Body of pancreas (tissue), 4 donors: ENCODE results near the gene CHRM2. TPM values are rescaled to one million over a fixed set of nuclear protein-coding genes. Genes with fewer than 3 reads are reported as not detected.
"Not testable (repeated sequence)": the region's sequence is repeated elsewhere in the genome, so short reads cannot be mapped to it uniquely, and the experiment has no call there.

Source experiments
- ATAC-seq: fragments of 150-250 bp; one replicate; pipeline ENCODE4 v1.9.1; 2016
- DNase-seq, 4 donors: peaks; one replicate each; pipeline ENCODE4 v3.0.0-alpha.2; 2019
- H3K27ac ChIP-seq, 4 donors: fragments of 200-600 bp; sonication (generic); 1 replicate in 3 of 4; 2 replicates in 1 of 4; pipeline versions ENCODE4 v1.5.1 to v1.6.1; 2016 to 2019; ENCODE audit warnings: mild to moderate bottlenecking in 1 of 4, mixed read lengths in 1 of 4, moderate library complexity in 1 of 4
- H3K27me3 ChIP-seq, 2 donors: fragments of 200-600 bp; sonication (generic); one replicate each; pipeline ENCODE4 v1.6.0; 2016; ENCODE audit warnings: mild to moderate bottlenecking in 1 of 2
- H3K36me3 ChIP-seq, 2 donors: fragments of 200-600 bp; sonication (generic); replicated peaks in 1 of 2; 2 replicates each; pipeline ENCODE4 v1.5.1; 2016; ENCODE audit warnings: low read depth in 2 of 2; ENCODE audit not compliant: insufficient read depth in 1 of 2
- H3K4me1 ChIP-seq: fragments of 200-600 bp; sonication (generic); one replicate; pipeline ENCODE4 v1.6.0; 2016
- H3K4me3 ChIP-seq, 2 donors: fragments of 200-600 bp; sonication (generic); 1 replicate in 1 of 2; 2 replicates in 1 of 2; pipeline ENCODE4 v1.5.1; 2016 to 2019
- H3K9me3 ChIP-seq, 3 donors: fragments of 200-600 bp; sonication (generic); 1 replicate in 2 of 3; 2 replicates in 1 of 3; pipeline ENCODE4 v1.5.1; 2016
- POLR2A ChIP-seq, 3 donors: fragments of 450-650 bp; IDR thresholded peaks; one replicate each; pipeline ENCODE4 v1.6.1; 2016; ENCODE audit warnings: antibody characterized with exemption in 3 of 3, mild to moderate bottlenecking in 2 of 3
- WGBS, 2 donors: methylation state at CpG; one replicate each; pipeline ENCODE4 v1.1.5; 2017; 5-methylcytosine and 5-hydroxymethylcytosine counted together
- intact Hi-C: fragments of 100-400 bp; cut with DNase I; formaldehyde crosslinking; loops from one replicate; pipeline ENCODE4 v1.15.1; 2023
- total RNA-seq, 2 donors: library from RNA; depleted of rRNA; stranded (reverse); fragments of >200 nt; gene quantifications; one replicate each; pipeline ENCODE4 v1.1.0, GENCODE V29; 2016
- TF ChIP-seq, protein P1 (sequence below), 7 experiments: fragments of 450-650 bp in 4 of 7; fragments of 200-600 bp in 3 of 7; sonication (generic) in 3 of 7; IDR thresholded peaks; one replicate each; pipeline ENCODE4 v1.5.1; 2016 to 2019; ENCODE audit warnings: antibody characterized with exemption in 7 of 7

CHRM2 gene
- not detected for total RNA-seq

DNA sequence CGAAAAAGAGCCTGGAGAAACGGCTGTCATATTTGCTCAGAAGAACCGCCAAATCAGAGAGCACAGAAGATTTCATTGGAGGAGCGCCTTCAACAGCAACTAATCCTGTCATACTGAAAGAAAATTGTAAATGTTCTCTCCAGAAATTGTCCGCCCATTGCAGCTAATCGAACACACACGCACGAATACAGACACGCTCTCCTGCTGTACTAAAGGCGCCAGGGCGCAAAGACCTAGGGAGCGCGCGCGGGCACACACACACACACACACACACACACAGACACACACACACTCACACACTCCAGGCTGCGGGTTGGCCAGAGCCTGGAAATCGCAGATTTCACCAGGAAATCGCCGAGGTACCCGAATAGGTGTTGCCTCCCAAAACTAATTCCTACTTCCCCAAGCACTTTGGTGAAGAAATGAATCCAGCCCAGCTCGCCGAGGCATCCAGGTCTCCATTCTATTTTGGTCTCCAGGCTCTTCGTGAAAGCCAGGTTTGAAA is at the start of gene CHRM2:
TSS of gene CHRM2 (plus strand) at position 157 of the 505 bp plus-strand sequence. CDS start 146,214 bp downstream, outside the sequence.
- Histone ChIP-seq H3K4me1 (peaks cover 29% of the 10 kb centered on the region), H3K27me3 (peaks cover 0 to 23% of the 10 kb centered on the region in 2 donors), H3K27ac (no peak within 1 kb of the TSS), H3K4me3 (no peak within 1 kb of the TSS), H3K9me3 (no peaks in the 10 kb centered on the region), H3K36me3 (no peaks in the 10 kb centered on the region)
- TF ChIP-seq POLR2A (IDR thresholded peaks at IDR 0.05): no peak
- TF ChIP-seq, protein P1, sequence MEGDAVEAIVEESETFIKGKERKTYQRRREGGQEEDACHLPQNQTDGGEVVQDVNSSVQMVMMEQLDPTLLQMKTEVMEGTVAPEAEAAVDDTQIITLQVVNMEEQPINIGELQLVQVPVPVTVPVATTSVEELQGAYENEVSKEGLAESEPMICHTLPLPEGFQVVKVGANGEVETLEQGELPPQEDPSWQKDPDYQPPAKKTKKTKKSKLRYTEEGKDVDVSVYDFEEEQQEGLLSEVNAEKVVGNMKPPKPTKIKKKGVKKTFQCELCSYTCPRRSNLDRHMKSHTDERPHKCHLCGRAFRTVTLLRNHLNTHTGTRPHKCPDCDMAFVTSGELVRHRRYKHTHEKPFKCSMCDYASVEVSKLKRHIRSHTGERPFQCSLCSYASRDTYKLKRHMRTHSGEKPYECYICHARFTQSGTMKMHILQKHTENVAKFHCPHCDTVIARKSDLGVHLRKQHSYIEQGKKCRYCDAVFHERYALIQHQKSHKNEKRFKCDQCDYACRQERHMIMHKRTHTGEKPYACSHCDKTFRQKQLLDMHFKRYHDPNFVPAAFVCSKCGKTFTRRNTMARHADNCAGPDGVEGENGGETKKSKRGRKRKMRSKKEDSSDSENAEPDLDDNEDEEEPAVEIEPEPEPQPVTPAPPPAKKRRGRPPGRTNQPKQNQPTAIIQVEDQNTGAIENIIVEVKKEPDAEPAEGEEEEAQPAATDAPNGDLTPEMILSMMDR (IDR thresholded peaks at IDR 0.05): no peak
- no peak for ATAC-seq
- intact Hi-C loops: no loop called here
- WGBS, 2 donors: 2% methylated on average over 16 to 23 of the region's 23 CpGs
- DNase-seq: no peak

DNA sequence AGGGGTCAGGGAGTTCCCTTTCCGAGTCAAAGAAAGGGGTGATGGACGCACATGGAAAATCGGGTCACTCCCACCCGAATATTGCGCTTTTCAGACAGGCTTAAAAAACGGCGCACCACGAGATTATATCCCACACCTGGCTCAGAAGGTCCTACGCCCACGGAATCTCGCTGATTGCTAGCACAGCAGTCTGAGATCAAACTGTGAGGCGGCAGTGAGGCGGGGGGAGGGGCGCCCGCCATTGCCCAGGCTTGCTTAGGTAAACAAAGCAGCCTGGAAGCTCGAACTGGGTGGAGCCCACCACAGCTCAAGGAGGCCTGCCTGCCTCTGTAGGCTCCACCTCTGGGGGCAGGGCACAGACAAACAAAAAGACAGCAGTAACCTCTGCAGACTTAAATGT is 37.1 kb upstream of the CHRM2 start:
- H3K4me3 ChIP-seq, H3K36me3 ChIP-seq, H3K4me1 ChIP-seq, intact Hi-C loops, H3K9me3 ChIP-seq, DNase-seq, ATAC-seq, H3K27ac ChIP-seq, H3K27me3 ChIP-seq: not testable (repeated sequence)
- 17% methylated on average over 3 of the region's 16 CpGs; no CpG with 5 or more reads in 1 of the 2 donors for WGBS, 2 donors

DNA sequence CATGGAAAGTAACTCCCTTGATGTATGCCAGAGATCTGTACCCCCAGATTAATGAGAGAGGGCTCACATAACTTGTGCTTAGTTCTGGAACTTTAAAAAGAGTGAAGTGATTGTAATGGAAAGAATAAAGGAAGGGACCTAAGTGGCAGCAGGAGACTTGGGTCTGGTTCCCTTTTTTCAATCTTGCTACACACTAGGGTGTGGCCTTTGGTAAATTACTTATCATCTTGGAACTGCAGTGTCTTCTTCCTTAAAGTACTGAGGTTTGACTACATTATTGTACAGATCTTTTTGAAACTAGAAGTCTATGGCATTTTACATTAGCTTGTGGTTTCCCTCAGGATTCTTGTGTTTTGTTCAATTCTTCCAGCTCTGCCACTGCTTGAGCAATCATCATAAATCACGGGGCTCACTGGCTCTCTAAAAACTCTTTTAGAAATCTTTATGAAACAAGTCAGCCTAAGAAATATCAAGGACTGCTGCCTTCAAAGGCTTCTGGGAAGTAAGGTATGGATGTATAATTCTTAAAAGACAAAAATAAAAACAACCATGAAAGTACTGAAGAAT is 22.5 kb upstream of the CHRM2 start:
- Histone ChIP-seq H3K4me1 (no peaks in the 10 kb centered on the region), H3K36me3 (no peaks in the 10 kb centered on the region), H3K9me3 (no peaks in the 10 kb centered on the region), H3K27ac (no peak overlapping the region), H3K27me3 (no peaks in the 10 kb centered on the region), H3K4me3 (no peak overlapping the region)
- DNase-seq: no peak
- TF ChIP-seq POLR2A (IDR thresholded peaks at IDR 0.05): no peak
- TF ChIP-seq, protein P1 (IDR thresholded peaks at IDR 0.05): no peak
- 34 to 35% methylated on average over 1 of the region's 1 CpG for WGBS, 2 donors
- intact Hi-C loops: no loop called here
- ATAC-seq: no peak

DNA sequence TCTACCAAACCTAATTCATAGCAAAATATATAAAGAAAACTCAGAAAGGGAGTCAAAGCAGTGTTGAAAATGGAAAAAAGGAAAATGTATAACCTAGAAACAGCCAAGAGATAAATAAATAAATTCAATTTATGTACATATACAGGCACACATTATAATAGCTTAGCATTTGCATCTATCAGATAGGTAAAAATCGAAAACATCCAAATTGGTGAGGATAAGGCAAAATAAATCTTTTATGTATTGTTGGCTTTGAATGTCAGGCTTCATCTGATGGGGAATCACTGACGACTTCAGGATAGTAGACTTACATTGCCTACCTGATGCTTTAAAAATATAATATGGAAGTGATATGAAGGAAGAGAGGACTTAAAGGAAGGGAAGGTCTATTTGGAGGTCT is 20.6 kb upstream of the CHRM2 start:
- Histone ChIP-seq H3K9me3 (no peaks in the 10 kb centered on the region), H3K36me3 (no peaks in the 10 kb centered on the region), H3K4me1 (no peaks in the 10 kb centered on the region), H3K4me3 (no peak overlapping the region), H3K27me3 (no peaks in the 10 kb centered on the region), H3K27ac (no peak overlapping the region)
- intact Hi-C loops: no loop called here
- ATAC-seq (no peak), DNase-seq (no peak)
- 34 to 46% methylated on average over 2 of the region's 2 CpGs for WGBS, 2 donors
- TF ChIP-seq, protein P1 (IDR thresholded peaks at IDR 0.05): no peak
- no peak for TF ChIP-seq POLR2A (IDR thresholded peaks at IDR 0.05)

DNA sequence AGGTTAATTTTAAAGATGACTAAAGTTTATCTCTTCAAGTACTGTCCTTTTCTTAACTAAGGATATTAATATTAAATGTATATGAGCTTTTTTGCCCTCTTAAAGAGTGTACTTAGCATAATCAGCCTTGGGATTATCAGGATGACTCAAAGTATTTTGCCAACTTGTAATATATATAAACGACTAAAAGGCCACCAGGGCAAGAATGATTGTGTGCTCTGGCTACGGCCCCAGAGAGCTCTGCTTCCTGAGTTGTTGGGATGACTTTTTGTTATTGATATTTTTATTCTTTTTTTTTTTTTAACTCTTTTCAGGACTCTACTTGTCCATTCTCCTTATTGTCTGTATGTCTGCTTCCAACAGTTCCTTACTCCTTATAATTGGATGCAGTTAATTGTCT is 14.8 kb upstream of the CHRM2 start:
- no peak for ATAC-seq
- Histone ChIP-seq H3K4me3 (no peak overlapping the region), H3K9me3 (no peaks in the 10 kb centered on the region), H3K4me1 (no peaks in the 10 kb centered on the region), H3K27ac (no peak overlapping the region), H3K36me3 (no peaks in the 10 kb centered on the region), H3K27me3 (no peaks in the 10 kb centered on the region)
- TF ChIP-seq, protein P1 (IDR thresholded peaks at IDR 0.05): no peak
- TF ChIP-seq POLR2A (IDR thresholded peaks at IDR 0.05): no peak
- intact Hi-C loops: no loop called here
- DNase-seq: no peak
- WGBS, 2 donors: 30 to 35% methylated on average over 2 of the region's 2 CpGs
